HCT116 (cell line): ENCODE measurements around the gene TERT.
A peak's percentile ranks its signal among the peaks of the same experiment; 100 is the strongest.

Experiments used
- CBX3 ChIP-seq: IDR thresholded peaks from 2 replicates; pipeline ENCODE4 v1.6.1; 2012; ENCODE audit warnings: low read depth
- EZH2 ChIP-seq: fragments of 200-600 bp; sonication (generic); IDR thresholded peaks from 2 replicates; pipeline ENCODE4 v1.6.1; 2017; ENCODE audit warnings: antibody characterized with exemption, mixed run types
- POLR2A ChIP-seq: IDR thresholded peaks from 2 replicates; pipeline ENCODE4 v1.7.0; 2011; ENCODE audit warnings: borderline replicate concordance; ENCODE audit not compliant: insufficient read depth, insufficient read length; ENCODE audit errors: extremely low read depth
- SP1 ChIP-seq: IDR thresholded peaks from 2 replicates; pipeline ENCODE4 v1.6.1; 2012; ENCODE audit warnings: low read depth
- TF ChIP-seq, protein P1 (sequence below), 3 experiments: fragments of 200-600 bp in 1 of 3; sonication (generic) in 1 of 3; IDR thresholded peaks in 2 of 3; conservative IDR thresholded peaks in 1 of 3; 2 replicates each; pipeline ENCODE4 v1.5.1; 2012 to 2017; ENCODE audit warnings: low read depth in 2 of 3, low read length in 2 of 3, antibody characterized with exemption in 1 of 3, borderline replicate concordance in 1 of 3, control low read depth in 1 of 3, mild to moderate bottlenecking in 1 of 3, mixed read lengths in 1 of 3, mixed run types in 1 of 3, moderate library complexity in 1 of 3; ENCODE audit not compliant: insufficient read depth in 1 of 3
- TF ChIP-seq, protein P2 (sequence below): IDR thresholded peaks from 2 replicates; pipeline ENCODE4 v1.6.1; 2012; ENCODE audit warnings: low read depth

DNA sequence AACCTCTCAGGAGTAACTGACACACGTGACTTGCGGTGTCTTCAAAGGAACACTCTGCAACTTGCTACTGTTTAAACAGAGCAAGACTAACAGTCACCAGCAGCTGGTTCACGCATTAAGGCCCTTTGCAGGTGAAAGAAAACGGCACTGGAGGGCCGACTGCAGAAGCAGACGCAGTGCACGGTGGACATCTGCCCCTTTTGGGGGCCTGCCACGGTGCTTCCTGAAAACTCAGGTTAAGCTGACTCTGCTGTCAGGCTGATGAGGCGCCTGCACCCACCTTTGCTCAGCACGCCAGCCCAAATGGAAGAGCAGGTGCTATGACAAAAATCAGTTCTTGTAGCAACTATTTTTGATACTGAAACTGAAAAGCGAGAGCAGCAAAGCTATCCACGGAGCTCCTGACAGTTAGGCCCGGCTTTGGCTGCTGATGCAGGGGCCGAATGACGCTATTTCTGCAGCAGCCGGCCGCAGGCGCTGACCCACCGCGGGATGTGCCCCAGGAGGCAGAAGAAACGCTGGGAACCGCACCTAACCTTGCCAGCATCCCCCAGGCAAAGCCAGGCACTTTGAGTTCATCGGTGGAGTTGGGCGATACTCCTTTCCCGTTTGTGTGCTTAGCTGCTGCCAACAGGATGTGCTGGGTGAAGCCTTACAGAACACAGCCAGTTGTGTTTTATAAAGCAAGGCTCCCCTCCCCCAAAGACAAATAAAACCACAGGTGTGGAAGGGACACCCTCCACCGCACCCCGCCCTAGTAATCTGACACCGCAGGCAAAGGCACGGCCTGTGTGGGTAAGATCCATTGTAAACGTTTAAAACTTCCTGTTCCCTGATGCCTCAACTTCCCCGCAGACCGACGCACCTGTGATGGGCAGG is 21.1 kb upstream of the TERT start:
- TF ChIP-seq POLR2A (no peak), SP1 (peak; percentile 44), EZH2 (no peak), CBX3 (no peak)
- TF ChIP-seq, protein P1, sequence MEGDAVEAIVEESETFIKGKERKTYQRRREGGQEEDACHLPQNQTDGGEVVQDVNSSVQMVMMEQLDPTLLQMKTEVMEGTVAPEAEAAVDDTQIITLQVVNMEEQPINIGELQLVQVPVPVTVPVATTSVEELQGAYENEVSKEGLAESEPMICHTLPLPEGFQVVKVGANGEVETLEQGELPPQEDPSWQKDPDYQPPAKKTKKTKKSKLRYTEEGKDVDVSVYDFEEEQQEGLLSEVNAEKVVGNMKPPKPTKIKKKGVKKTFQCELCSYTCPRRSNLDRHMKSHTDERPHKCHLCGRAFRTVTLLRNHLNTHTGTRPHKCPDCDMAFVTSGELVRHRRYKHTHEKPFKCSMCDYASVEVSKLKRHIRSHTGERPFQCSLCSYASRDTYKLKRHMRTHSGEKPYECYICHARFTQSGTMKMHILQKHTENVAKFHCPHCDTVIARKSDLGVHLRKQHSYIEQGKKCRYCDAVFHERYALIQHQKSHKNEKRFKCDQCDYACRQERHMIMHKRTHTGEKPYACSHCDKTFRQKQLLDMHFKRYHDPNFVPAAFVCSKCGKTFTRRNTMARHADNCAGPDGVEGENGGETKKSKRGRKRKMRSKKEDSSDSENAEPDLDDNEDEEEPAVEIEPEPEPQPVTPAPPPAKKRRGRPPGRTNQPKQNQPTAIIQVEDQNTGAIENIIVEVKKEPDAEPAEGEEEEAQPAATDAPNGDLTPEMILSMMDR (IDR thresholded peaks at IDR 0.05 in 2 of 3, conservative IDR thresholded peaks at IDR 0.05 in 1 of 3; ENCODE audit: borderline replicate concordance in 1 of 3, insufficient read depth in 1 of 3, low read depth in 2 of 3, low read length in 2 of 3) = no peak
- TF ChIP-seq, protein P2, sequence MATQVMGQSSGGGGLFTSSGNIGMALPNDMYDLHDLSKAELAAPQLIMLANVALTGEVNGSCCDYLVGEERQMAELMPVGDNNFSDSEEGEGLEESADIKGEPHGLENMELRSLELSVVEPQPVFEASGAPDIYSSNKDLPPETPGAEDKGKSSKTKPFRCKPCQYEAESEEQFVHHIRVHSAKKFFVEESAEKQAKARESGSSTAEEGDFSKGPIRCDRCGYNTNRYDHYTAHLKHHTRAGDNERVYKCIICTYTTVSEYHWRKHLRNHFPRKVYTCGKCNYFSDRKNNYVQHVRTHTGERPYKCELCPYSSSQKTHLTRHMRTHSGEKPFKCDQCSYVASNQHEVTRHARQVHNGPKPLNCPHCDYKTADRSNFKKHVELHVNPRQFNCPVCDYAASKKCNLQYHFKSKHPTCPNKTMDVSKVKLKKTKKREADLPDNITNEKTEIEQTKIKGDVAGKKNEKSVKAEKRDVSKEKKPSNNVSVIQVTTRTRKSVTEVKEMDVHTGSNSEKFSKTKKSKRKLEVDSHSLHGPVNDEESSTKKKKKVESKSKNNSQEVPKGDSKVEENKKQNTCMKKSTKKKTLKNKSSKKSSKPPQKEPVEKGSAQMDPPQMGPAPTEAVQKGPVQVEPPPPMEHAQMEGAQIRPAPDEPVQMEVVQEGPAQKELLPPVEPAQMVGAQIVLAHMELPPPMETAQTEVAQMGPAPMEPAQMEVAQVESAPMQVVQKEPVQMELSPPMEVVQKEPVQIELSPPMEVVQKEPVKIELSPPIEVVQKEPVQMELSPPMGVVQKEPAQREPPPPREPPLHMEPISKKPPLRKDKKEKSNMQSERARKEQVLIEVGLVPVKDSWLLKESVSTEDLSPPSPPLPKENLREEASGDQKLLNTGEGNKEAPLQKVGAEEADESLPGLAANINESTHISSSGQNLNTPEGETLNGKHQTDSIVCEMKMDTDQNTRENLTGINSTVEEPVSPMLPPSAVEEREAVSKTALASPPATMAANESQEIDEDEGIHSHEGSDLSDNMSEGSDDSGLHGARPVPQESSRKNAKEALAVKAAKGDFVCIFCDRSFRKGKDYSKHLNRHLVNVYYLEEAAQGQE = no peak
